ENCODE measurements around the gene EME2. TPM values are rescaled to one million over a fixed set of nuclear protein-coding genes. Genes with fewer than 3 reads are reported as not detected.

Gene EME2, protein sequence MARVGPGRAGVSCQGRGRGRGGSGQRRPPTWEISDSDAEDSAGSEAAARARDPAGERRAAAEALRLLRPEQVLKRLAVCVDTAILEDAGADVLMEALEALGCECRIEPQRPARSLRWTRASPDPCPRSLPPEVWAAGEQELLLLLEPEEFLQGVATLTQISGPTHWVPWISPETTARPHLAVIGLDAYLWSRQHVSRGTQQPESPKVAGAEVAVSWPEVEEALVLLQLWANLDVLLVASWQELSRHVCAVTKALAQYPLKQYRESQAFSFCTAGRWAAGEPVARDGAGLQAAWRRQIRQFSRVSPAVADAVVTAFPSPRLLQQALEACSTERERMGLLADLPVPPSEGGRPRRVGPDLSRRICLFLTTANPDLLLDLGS
- 4.2 to 10.4 TPM (median 8.9 TPM) in 5 replicates for total RNA-seq (2022; extraction: Qiagen RNA extraction)

DNA sequence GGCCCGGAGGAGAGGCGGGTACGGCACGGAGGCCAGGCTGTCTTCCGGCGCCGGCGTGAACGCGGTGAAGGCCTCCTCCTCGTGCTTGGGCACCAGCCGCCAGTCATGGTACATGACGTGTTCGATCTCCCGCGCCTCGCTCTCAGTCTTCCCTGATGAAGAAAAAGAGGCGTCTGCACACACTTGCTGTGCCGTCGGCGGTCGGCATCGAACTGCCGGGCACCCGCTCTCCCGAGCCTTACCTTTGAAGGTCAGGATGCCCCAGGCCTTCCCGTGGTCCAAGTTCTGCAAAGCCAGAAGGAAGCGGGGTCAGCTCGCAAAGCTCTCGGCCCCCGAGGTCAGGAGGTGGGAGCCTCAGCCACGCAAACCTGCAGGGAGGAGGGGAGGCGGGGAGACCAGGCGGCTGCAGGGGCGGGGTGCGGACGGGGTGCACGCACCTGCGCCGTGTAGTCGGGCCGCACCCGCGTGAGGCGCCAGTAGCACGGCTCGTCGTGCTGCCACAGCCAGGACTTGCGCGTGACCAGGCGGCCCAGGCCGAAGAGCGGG lies at the start of gene EME2:
Gene EME2 (plus strand): TSS at position 449 of the 546 bp plus-strand sequence. CDS start 418 bp downstream, outside the sequence.

DNA sequence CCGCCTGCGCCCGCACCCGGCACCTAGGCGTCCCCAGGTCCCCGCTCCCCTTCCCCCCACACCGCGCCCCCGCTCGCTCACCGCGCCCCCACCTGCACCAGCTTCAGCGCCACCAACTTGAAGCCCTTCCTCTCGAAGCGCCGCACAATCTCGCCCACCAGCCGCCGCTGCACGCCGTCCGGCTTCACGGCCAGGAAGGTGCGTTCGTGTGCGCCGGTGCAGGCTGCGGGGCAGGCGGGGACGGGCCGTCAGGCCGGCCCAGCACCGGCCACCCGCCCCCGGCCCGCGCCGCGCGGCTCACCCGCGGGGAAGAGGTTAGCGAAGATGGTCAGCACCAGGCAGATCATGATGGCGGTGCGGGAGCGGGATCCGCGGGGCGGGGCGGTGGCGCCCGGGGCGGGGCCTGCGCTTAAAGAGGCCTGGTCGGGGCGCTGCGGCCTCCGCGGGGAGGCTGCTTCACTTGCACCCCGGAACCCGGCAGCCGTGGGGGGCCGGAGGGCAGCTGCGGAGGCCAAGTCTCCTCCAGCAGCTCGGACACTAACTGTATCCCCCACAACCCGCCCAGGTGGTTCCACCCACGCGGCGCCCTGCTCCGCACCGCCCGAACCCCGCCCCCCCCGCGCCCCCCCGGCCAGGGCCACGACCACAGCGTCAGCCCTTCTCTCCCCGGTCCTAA lies 1.3 kb upstream of the EME2 start, which contains the start of gene NME3:
Gene NME3 (minus strand): TSS at position 356 of the 676 bp plus-strand sequence. CDS start 9 bp downstream, at position 347.

DNA sequence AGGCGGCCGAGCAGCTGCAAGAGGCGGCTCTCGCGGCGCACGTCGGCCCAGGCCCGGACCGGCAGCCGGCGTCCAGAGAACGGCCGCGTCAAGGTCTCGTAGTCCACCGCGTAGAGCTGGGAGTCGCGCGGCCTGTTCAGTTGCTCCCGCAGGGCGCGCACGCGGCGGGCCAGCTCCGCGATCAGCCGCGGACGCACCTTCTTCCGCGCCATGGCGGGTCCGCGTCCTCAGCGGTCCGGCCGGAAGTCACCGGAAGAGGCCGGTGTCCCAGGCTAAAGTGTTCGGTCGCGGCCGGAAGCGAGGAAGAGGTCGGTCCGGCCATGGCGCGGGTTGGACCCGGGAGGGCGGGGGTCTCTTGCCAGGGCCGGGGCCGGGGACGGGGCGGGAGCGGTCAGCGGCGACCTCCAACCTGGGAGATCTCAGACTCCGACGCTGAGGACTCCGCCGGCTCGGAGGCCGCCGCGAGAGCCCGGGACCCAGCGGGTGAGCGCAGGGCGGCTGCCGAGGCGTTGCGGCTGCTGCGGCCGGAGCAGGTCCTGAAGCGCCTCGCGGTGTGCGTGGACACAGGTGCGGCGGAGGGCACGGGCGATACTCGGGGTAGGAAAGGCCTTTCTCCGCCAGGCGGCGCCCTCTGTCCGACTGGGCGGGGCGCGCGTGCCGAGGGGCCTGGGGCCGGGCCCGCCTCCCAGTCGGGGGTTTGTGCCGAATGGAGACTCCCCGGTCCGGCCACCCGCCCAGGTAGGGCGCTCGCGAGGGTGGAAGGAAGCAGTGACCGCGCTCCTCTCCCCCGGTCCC lies 495 bp downstream of the EME2 start, which contains the start of gene MRPS34:
Gene MRPS34 (minus strand): TSS at position 227 of the 795 bp plus-strand sequence. CDS start 15 bp downstream, at position 212.

DNA sequence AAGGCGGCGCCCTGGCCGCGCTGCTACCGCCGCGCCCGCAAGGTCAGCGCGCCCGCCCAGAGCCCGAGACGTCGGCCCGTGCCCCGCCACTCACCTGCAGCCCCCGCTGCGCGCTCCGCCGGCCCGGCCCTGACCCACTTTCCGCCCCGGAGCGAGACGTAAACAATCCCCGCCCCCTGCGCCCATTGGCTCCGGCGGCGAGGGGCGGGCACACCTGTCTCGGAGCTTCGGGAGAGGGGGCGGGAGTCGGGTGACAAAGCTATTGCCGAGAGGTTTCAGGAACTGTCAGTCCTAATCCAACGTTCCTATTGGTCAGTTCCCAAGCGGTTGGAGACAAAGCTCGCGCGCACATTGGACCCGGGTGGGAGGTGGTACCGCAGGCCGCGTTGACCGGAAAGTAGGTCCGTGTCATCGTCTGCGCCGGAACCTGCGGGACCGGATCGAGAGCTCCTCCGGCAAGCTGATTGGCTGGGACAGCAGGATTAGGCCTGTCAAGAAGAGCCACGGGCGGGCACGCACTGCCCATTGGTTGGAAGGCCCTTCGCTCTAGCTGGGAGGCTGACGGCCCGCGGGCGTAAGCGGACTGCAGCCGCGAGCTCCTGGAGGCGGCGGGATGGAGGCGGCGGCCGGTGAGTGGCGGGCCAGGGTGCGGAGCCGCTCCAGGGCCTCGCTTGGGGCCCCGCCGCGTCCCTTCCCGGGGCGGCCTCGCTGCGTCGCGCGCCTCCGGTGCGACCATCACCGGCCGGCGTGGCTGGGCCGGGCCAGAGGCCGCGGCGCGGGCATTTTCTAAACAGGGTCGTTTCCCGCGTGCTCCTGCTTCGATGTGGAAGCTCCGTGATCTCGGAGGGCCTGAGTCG lies 10.0 kb downstream of the EME2 start, which contains the start of the genes NUBP2 and SPSB3:
Gene NUBP2 (plus strand): TSS at position 553 of the 857 bp plus-strand sequence. CDS start 61 bp downstream, at position 614.
Gene SPSB3 (minus strand): TSS at position 164 of the 857 bp plus-strand sequence. CDS start 1,088 bp downstream, outside the sequence.

DNA sequence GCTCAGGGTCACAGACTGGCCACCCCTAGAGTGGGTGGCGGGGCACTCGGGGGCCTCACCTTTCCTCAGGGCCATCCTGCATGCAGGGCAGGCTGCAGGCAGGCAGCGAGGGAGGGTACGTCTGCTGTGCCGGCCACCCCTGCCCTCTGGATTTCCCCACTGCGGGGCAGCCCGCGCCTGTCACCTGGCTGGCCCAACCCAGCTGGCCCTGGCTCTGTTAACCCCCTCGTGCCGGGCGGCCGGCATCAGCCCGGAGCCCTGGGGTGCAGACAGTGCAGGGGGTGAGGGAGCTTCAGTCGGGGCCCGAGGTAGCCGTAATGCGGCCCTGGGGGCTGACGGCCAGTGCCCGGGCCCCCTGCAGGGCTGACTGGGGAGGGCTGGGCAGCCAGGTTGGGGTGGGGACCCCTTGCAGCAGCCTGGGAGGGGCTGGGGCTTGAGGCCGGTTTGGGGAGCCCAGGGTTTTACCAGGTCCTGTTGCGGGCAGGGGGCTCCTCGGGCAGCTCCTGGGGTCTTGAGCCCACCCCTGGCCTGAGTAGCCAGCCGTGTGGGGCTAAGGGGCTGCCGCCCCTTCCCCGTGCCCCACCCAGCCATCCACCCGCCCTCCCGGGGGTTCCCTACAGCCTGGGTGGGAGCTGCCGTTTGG lies 21.1 kb downstream of the EME2 start, which contains the start of gene IGFALS:
Gene IGFALS (minus strand): TSS at position 128 of the 643 bp plus-strand sequence. CDS start 53 bp downstream, at position 75.

Other genes with a start within 250 kb of the EME2 start
- gene TMEM204, start 239.1 kb upstream of the EME2 start, total RNA-seq (2022; extraction: Qiagen RNA extraction) = 0.07 to 0.17 TPM (median 0.11 TPM) in 5 replicates
- gene IFT140, start 160.7 kb upstream of the EME2 start, total RNA-seq (2022; extraction: Qiagen RNA extraction) = 7.3 to 11.3 TPM (median 8.7 TPM) in 5 replicates
- 9.8 to 18.9 TPM (median 15.6 TPM) in 5 replicates for gene CRAMP1, start 160.4 kb upstream of the EME2 start, total RNA-seq (2022; extraction: Qiagen RNA extraction)
- gene JPT2, start 94.5 kb upstream of the EME2 start, total RNA-seq (2022; extraction: Qiagen RNA extraction) = 173 to 201 TPM (median 193 TPM) in 5 replicates
- 25.5 to 71.3 TPM (median 51.4 TPM) in 5 replicates for gene MAPK8IP3, start 66.6 kb upstream of the EME2 start, total RNA-seq (2022; extraction: Qiagen RNA extraction)
- 32.3 to 47.5 TPM (median 40.9 TPM) in 5 replicates for gene NME3, start 1.3 kb upstream of the EME2 start, total RNA-seq (2022; extraction: Qiagen RNA extraction)
- 169 to 265 TPM (median 236 TPM) in 5 replicates for gene MRPS34, start 324 bp downstream of the EME2 start, total RNA-seq (2022; extraction: Qiagen RNA extraction)
- gene SPSB3, start 9.8 kb downstream of the EME2 start, total RNA-seq (2022; extraction: Qiagen RNA extraction) = 14.4 to 25.2 TPM (median 23.1 TPM) in 5 replicates
- 52.6 to 79.7 TPM (median 76.6 TPM) in 5 replicates for gene NUBP2, start 10.2 kb downstream of the EME2 start, total RNA-seq (2022; extraction: Qiagen RNA extraction)
- 0.05 to 0.13 TPM (median 0.05 TPM) in 3 of 5 replicates, not detected in the others for gene IGFALS, start 20.9 kb downstream of the EME2 start, total RNA-seq (2022; extraction: Qiagen RNA extraction)
- 50.3 to 70.7 TPM (median 65.9 TPM) in 5 replicates for gene HAGH, start 54.0 kb downstream of the EME2 start, total RNA-seq (2022; extraction: Qiagen RNA extraction)
- gene FAHD1, start 54.4 kb downstream of the EME2 start, total RNA-seq (2022; extraction: Qiagen RNA extraction) = 41.2 to 49.0 TPM (median 44.9 TPM) in 5 replicates
- gene MEIOB, start 99.4 kb downstream of the EME2 start, total RNA-seq (2022; extraction: Qiagen RNA extraction) = 1.0 to 1.7 TPM (median 1.3 TPM) in 5 replicates
- 1.2 to 1.9 TPM (median 1.6 TPM) in 5 replicates for gene HS3ST6, start 145.6 kb downstream of the EME2 start, total RNA-seq (2022; extraction: Qiagen RNA extraction)
- gene MSRB1, start 170.4 kb downstream of the EME2 start, total RNA-seq (2022; extraction: Qiagen RNA extraction) = 32.7 to 40.4 TPM (median 38.3 TPM) in 5 replicates
- 0.08 to 0.14 TPM in 2 of 5 replicates, not detected in the others for gene RPL3L, start 181.9 kb downstream of the EME2 start, total RNA-seq (2022; extraction: Qiagen RNA extraction)
- gene NDUFB10, start 186.7 kb downstream of the EME2 start, total RNA-seq (2022; extraction: Qiagen RNA extraction) = 258 to 328 TPM (median 268 TPM) in 5 replicates
- gene RPS2, start 192.0 kb downstream of the EME2 start, total RNA-seq (2022; extraction: Qiagen RNA extraction) = 3,451 to 5,688 TPM (median 5,221 TPM) in 5 replicates
- gene RNF151, start 194.0 kb downstream of the EME2 start, total RNA-seq (2022; extraction: Qiagen RNA extraction) = not detected in 5 replicates
- gene TBL3, start 199.2 kb downstream of the EME2 start, total RNA-seq (2022; extraction: Qiagen RNA extraction) = 30.0 to 38.7 TPM (median 34.9 TPM) in 5 replicates
- gene NOXO1, start 208.7 kb downstream of the EME2 start, total RNA-seq (2022; extraction: Qiagen RNA extraction) = 0.12 to 0.18 TPM (median 0.17 TPM) in 5 replicates
- gene GFER, start 211.4 kb downstream of the EME2 start, total RNA-seq (2022; extraction: Qiagen RNA extraction) = 26.9 to 43.1 TPM (median 39.8 TPM) in 5 replicates
- gene SYNGR3, start 217.2 kb downstream of the EME2 start, total RNA-seq (2022; extraction: Qiagen RNA extraction) = 5.7 to 7.4 TPM (median 6.8 TPM) in 5 replicates
- gene ZNF598, start 237.0 kb downstream of the EME2 start, total RNA-seq (2022; extraction: Qiagen RNA extraction) = 35.1 to 67.2 TPM (median 61.5 TPM) in 5 replicates
- gene NPW, start 247.0 kb downstream of the EME2 start, total RNA-seq (2022; extraction: Qiagen RNA extraction) = 0.79 to 1.2 TPM (median 1.0 TPM) in 5 replicates

Data from A549 treated with dexamethasone at 1 μM for 4 hours (cell line).